Ectodermal cell (in vitro differentiated cells): ENCODE results near the gene TMEM145.

Source experiments
- H3K27ac ChIP-seq: 2 replicates; pipeline ENCODE4 v1.7.0; 2013; ENCODE audit warnings: mild to moderate bottlenecking, low read depth, low read length; ENCODE audit not compliant: insufficient read depth, poor library complexity, severe bottlenecking
- H3K27me3 ChIP-seq: 2 replicates; pipeline ENCODE4 v1.7.0; 2013; ENCODE audit warnings: mild to moderate bottlenecking, low read length; ENCODE audit not compliant: insufficient read depth, control insufficient read depth, poor library complexity, severe bottlenecking
- H3K36me3 ChIP-seq: one replicate; pipeline ENCODE4 v1.7.0; 2013; ENCODE audit warnings: low read length; ENCODE audit not compliant: control insufficient read depth, insufficient read depth
- H3K4me1 ChIP-seq: one replicate; pipeline ENCODE4 v1.7.0; 2013; ENCODE audit warnings: low read length; ENCODE audit not compliant: control insufficient read depth, insufficient read depth
- H3K4me3 ChIP-seq: 2 replicates; pipeline ENCODE4 v1.7.0; 2013; ENCODE audit warnings: low read depth, low read length, control low read depth; ENCODE audit not compliant: insufficient read depth
- H3K9me3 ChIP-seq: 2 replicates; pipeline ENCODE4 v1.7.0; 2013; ENCODE audit warnings: mild to moderate bottlenecking, low read length, moderate library complexity; ENCODE audit not compliant: control insufficient read depth
- WGBS, 2 experiments: methylation state at CpG; one replicate each; pipeline ENCODE4 v1.1.7; 2013; ENCODE audit warnings: missing lambda C conversion rate in 2 of 2; 5-methylcytosine and 5-hydroxymethylcytosine counted together

The TMEM145 gene

DNA sequence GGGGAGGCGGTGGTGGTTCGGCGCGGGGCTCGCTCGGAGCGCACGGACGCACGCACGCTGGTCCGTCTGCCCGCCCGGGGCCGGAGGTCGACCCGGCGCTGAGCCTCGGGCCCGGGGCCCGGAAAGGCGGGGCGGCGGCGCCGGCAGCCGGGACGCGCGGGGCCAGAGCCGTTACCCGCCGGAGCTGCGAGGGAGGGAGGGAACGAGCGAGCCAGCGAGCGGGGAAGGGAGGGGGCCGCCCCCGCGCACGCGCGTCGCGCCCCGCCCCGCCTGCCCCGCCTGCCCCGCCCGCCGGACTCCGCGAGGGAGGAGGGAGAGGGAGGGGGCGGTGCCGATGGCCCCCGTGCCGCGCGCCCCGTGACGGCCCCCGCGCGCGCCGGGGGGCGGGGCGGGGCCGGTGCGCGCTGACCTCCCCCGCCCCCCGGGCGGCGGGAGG, 29.0 kb upstream of the TMEM145 start:
- Histone ChIP-seq H3K4me3 (peak overlapping the region; percentile 43), H3K36me3 (peaks cover 24% of the 10 kb centered on the region), H3K27ac (peak overlapping the region; percentile 55), H3K9me3 (no peaks in the 10 kb centered on the region), H3K4me1 (peaks cover 47% of the 10 kb centered on the region), H3K27me3 (no peaks in the 10 kb centered on the region)
- 0 to 1% methylated on average over 76 of the region's 76 CpGs for WGBS, 2 experiments

- Histone ChIP-seq H3K27me3 (no peaks in the 10 kb centered on the region), H3K9me3 (no peaks in the 10 kb centered on the region), H3K4me1 (peaks cover 41% of the 10 kb centered on the region), H3K27ac (no peak overlapping the region), H3K4me3 (peak overlapping the region; percentile 50), H3K36me3 (peaks cover 31% of the 10 kb centered on the region)
- 2% methylated on average over 41 of the region's 41 CpGs for WGBS, 2 experiments
Observed at GRCh38 chr19:42284591-42285341, 28.3 kb upstream of the TMEM145 start.

DNA sequence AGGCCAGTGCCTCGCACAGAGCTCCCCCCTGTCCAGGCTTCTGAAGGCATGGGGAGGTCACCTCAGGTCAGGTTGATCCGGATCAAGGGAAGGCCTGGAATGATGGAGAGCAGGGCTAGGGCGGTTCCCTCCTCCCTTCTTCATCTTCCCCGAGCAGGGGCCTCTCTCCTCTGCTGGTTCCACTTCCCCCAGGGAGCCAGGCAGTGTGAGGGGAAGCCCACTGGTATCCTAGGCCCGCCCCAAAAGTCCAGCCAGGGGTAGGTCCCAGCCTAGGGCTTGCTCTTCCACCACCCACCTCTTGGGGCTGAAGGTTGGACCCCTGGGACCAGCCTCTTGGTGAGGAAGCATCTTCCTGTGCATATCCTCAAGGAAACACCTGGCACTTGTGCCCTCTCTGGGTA, 27.6 kb upstream of the TMEM145 start:
- H3K27ac ChIP-seq = no peak overlapping the region
- WGBS, 2 experiments = 54 to 56% methylated on average over 5 of the region's 5 CpGs

DNA sequence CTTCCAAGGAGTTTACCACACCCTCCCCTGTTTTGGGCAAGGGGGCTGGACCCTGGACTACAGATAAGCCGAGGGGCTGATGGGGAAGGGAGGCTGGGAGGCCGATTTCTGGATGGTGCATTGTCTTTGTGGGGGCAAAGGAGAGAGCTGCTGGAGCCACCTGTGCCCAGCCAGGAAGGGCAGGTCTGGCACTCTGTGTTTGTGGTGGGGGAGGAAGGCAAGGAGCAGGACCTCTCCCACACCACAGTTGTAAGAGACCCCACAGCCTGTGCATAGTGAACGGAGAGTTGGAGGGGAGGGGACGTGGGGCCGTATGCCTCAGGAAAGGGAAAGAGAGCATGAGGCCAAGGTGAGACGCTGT, 27.1 kb upstream of the TMEM145 start:
- H3K9me3 ChIP-seq = no peaks in the 10 kb centered on the region
- H3K27me3 ChIP-seq = no peaks in the 10 kb centered on the region
- 89 to 91% methylated on average over 6 of the region's 6 CpGs for WGBS, 2 experiments
- no peak overlapping the region for H3K27ac ChIP-seq
- peak overlapping the region; percentile 50 for H3K4me3 ChIP-seq
- H3K4me1 ChIP-seq = peaks cover 41% of the 10 kb centered on the region
- H3K36me3 ChIP-seq = peaks cover 43% of the 10 kb centered on the region

More for the DNA sequence above, 27.6 kb upstream of the TMEM145 start:
- Histone ChIP-seq H3K27me3 (no peaks in the 10 kb centered on the region), H3K36me3 (peaks cover 39% of the 10 kb centered on the region), H3K4me3 (peak overlapping the region; percentile 50), H3K4me1 (peaks cover 41% of the 10 kb centered on the region), H3K9me3 (no peaks in the 10 kb centered on the region)

GRCh38 chr19:42286349-42287016, 26.6 kb upstream of the TMEM145 start:
- H3K4me3 ChIP-seq = no peak overlapping the region
- H3K9me3 ChIP-seq = no peaks in the 10 kb centered on the region

DNA sequence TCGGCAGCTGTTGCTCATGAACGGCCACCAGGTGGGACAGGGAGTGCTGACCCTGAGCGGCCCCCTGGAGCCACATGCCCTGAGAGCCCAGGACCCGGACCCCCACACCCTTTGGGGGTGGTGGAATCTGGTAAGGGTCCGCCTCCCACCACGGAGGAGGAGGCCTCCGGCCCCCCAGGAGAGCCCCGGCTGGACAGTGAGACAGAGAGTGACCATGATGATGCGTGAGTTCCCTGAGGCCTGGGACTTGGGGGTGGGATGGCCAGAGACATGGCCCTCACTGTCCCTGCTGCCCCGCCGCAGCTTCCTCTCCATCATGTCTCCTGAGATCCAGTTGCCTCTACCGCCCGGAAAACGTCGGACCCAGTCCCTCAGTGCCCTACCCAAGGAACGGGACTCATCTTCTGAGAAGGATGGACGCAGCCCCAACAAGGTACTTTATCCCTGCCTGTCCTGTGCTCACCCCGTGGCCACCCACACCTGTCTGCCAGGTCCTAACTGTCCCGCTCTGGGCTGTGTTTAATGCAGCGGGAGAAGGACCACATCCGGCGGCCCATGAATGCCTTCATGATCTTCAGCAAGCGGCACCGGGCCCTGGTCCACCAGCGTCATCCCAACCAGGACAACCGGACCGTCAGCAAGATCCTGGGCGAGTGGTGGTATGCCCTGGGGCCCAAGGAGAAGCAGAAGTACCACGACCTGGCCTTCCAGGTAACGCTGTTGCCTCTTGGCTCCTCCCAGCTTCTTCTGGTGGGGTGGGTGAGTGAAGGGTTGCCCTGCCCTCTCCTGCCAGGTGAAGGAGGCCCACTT, 25.9 kb upstream of the TMEM145 start:
- Histone ChIP-seq H3K36me3 (peaks cover 54% of the 10 kb centered on the region), H3K27me3 (no peaks in the 10 kb centered on the region), H3K9me3 (no peaks in the 10 kb centered on the region), H3K4me1 (peaks cover 36% of the 10 kb centered on the region), H3K4me3 (no peak overlapping the region), H3K27ac (no peak overlapping the region)
- 95 to 96% methylated on average over 30 of the region's 30 CpGs for WGBS, 2 experiments

More at GRCh38 chr19:42286349-42287016, 26.6 kb upstream of the TMEM145 start:
- H3K27ac ChIP-seq = no peak overlapping the region
- 91 to 94% methylated on average over 13 of the region's 13 CpGs for WGBS, 2 experiments
- H3K4me1 ChIP-seq = peaks cover 40% of the 10 kb centered on the region
- peaks cover 47% of the 10 kb centered on the region for H3K36me3 ChIP-seq
- H3K27me3 ChIP-seq = no peaks in the 10 kb centered on the region

GRCh38 chr19:42287827-42288107, 25.3 kb upstream of the TMEM145 start:
- 95 to 97% methylated on average over 10 of the region's 10 CpGs for WGBS, 2 experiments
- Histone ChIP-seq H3K27me3 (no peaks in the 10 kb centered on the region), H3K4me1 (peaks cover 31% of the 10 kb centered on the region), H3K4me3 (no peak overlapping the region), H3K27ac (no peak overlapping the region), H3K9me3 (no peaks in the 10 kb centered on the region), H3K36me3 (peaks cover 59% of the 10 kb centered on the region)

- Histone ChIP-seq H3K4me3 (no peak overlapping the region), H3K4me1 (peaks cover 25% of the 10 kb centered on the region), H3K27ac (no peak overlapping the region), H3K27me3 (no peaks in the 10 kb centered on the region), H3K36me3 (peaks cover 64% of the 10 kb centered on the region), H3K9me3 (no peaks in the 10 kb centered on the region)
- WGBS, 2 experiments = 95 to 98% methylated on average over 4 of the region's 4 CpGs
Observed at GRCh38 chr19:42288387-42288786, 24.7 kb upstream of the TMEM145 start.

- H3K36me3 ChIP-seq = peaks cover 64% of the 10 kb centered on the region
- no peaks in the 10 kb centered on the region for H3K27me3 ChIP-seq
- no peak overlapping the region for H3K4me3 ChIP-seq
- H3K27ac ChIP-seq = no peak overlapping the region
- H3K4me1 ChIP-seq = peaks cover 24% of the 10 kb centered on the region
- no peaks in the 10 kb centered on the region for H3K9me3 ChIP-seq
- WGBS, 2 experiments = 96 to 97% methylated on average over 22 of the region's 22 CpGs
Observed at GRCh38 chr19:42288881-42289555, 24.1 kb upstream of the TMEM145 start.
